OCI-LY3 (cell line): ENCODE measurements around the gene AK4.

ENCODE experiments used
- CTCF ChIP-seq: fragments of 200-600, 300-600 bp; sonication (generic); IDR thresholded peaks from 2 replicates; pipeline ENCODE4 v1.5.1; 2014; ENCODE audit warnings: antibody characterized with exemption, low read length, low read depth
- EZH2phosphoT487 ChIP-seq: fragments of 200-600 bp; shearing (Covaris generic); IDR thresholded peaks from 2 replicates; pipeline ENCODE4 v1.6.1; 2018; ENCODE audit warnings: antibody characterized with exemption, mixed run types, low read depth

- TF ChIP-seq CTCF (no peak), EZH2phosphoT487 (no peak)
Observed at GRCh38 chr1:65267683-65268082, 119.7 kb downstream of the AK4 start.
